OCI-LY1 (cell line): ENCODE measurements around the gene CHST11.

ENCODE experiments used
- H2AFZ ChIP-seq: fragments of 200-600 bp; sonication (generic), shearing (Covaris generic); 2 replicates; pipeline ENCODE4 v1.6.0; 2014; ENCODE audit warnings: antibody characterized with exemption, mild to moderate bottlenecking, low read length
- H3F3A ChIP-seq: fragments of 200-600 bp; sonication (generic), shearing (Covaris generic); 2 replicates; pipeline ENCODE4 v1.6.0; 2014; ENCODE audit warnings: mild to moderate bottlenecking, antibody characterized with exemption, low read length, moderate library complexity; ENCODE audit not compliant: insufficient read depth
- H3K27ac ChIP-seq: fragments of 200-600 bp; sonication (generic); 2 replicates; pipeline ENCODE4 v1.5.1; 2014; ENCODE audit warnings: low read length, mixed run types, mild to moderate bottlenecking, low read depth; ENCODE audit not compliant: poor library complexity, severe bottlenecking
- H3K27me3 ChIP-seq: fragments of 200-600 bp; sonication (generic); 2 replicates; pipeline ENCODE4 v1.6.0; 2014; ENCODE audit warnings: antibody characterized with exemption, mild to moderate bottlenecking, low read length, moderate library complexity; ENCODE audit not compliant: insufficient read depth
- H3K36me3 ChIP-seq: fragments of 200-600 bp; sonication (generic); 2 replicates; pipeline ENCODE4 v1.6.1; 2014; ENCODE audit warnings: mild to moderate bottlenecking, antibody characterized with exemption, low read length, moderate library complexity, mixed read lengths; ENCODE audit not compliant: insufficient read depth
- H3K4me1 ChIP-seq: fragments of 200-600 bp; sonication (generic); 2 replicates; pipeline ENCODE4 v1.5.1; 2014; ENCODE audit warnings: mild to moderate bottlenecking, low read length, moderate library complexity; ENCODE audit not compliant: insufficient read depth, severe bottlenecking
- H3K4me2 ChIP-seq: fragments of 200-600 bp; sonication (generic), shearing (Covaris generic); 2 replicates; pipeline ENCODE4 v1.6.1; 2014; ENCODE audit warnings: low read length
- H3K4me3 ChIP-seq: fragments of 200-600 bp; sonication (generic); 2 replicates; pipeline ENCODE4 v1.5.1; 2014; ENCODE audit warnings: low read length, low read depth, mild to moderate bottlenecking, mixed read lengths; ENCODE audit not compliant: poor library complexity, severe bottlenecking
- H3K79me2 ChIP-seq: fragments of 200-600 bp; shearing (Covaris generic); 2 replicates; pipeline ENCODE4 v1.6.1; 2016; ENCODE audit warnings: mixed run types, low read length, mixed read lengths; ENCODE audit not compliant: insufficient read depth
- H3K9ac ChIP-seq: fragments of 200-600 bp; sonication (generic), shearing (Covaris generic); 2 replicates; pipeline ENCODE4 v1.6.1; 2014; ENCODE audit warnings: mild to moderate bottlenecking, low read length, mixed read lengths
- H3K9me2 ChIP-seq: fragments of 200-600 bp; sonication (generic), shearing (Covaris generic); 2 replicates; pipeline ENCODE4 v1.6.1; 2014; ENCODE audit warnings: low read depth, mild to moderate bottlenecking, low read length, mixed read lengths
- H3K9me3 ChIP-seq: fragments of 200-600 bp; shearing (Covaris generic); 2 replicates; pipeline ENCODE4 v1.6.1; 2014; ENCODE audit warnings: low read length, mixed read lengths
- H4K20me1 ChIP-seq: fragments of 200-600 bp; sonication (generic), shearing (Covaris generic); 2 replicates; pipeline ENCODE4 v1.6.0; 2016; ENCODE audit warnings: mild to moderate bottlenecking, low read length; ENCODE audit not compliant: insufficient read depth
- CTCF ChIP-seq: fragments of 200-600 bp; sonication (generic), shearing (Covaris generic); IDR thresholded peaks from 2 replicates; pipeline ENCODE4 v1.5.1; 2017; ENCODE audit warnings: mild to moderate bottlenecking, antibody characterized with exemption, low read length, moderate library complexity, mixed read lengths
- EZH2 ChIP-seq: fragments of 200-600 bp; sonication (generic), shearing (Covaris generic); IDR thresholded peaks from 2 replicates; pipeline ENCODE4 v1.8.0; 2017; ENCODE audit warnings: borderline replicate concordance, mixed run types, mild to moderate bottlenecking, antibody characterized with exemption, low read length, moderate library complexity, mixed read lengths

Gene CHST11

GRCh38 chr12:104412681-104413080 lies 44.1 kb upstream of the CHST11 start:
- no peaks in the 10 kb centered on the region for H3F3A ChIP-seq
- H3K9me2 ChIP-seq, result no peaks in the 10 kb centered on the region
- H3K4me3 ChIP-seq, result no peak overlapping the region
- no peaks in the 10 kb centered on the region for H3K79me2 ChIP-seq
- no peaks in the 10 kb centered on the region for H4K20me1 ChIP-seq
- H3K27ac ChIP-seq, result no peak overlapping the region
- H3K4me2 ChIP-seq, result no peak overlapping the region
- H3K9ac ChIP-seq, result no peak overlapping the region
- peaks cover 9% of the 10 kb centered on the region for H3K4me1 ChIP-seq
- H3K9me3 ChIP-seq, result no peaks in the 10 kb centered on the region
- H3K36me3 ChIP-seq, result no peaks in the 10 kb centered on the region
- TF ChIP-seq CTCF (no peak), EZH2 (no peak)
- H2AFZ ChIP-seq, result no peak overlapping the region
- H3K27me3 ChIP-seq, result no peaks in the 10 kb centered on the region

GRCh38 chr12:104413330-104413729 lies 43.4 kb upstream of the CHST11 start:
- Histone ChIP-seq H3K9me2 (no peaks in the 10 kb centered on the region), H3K4me3 (no peak overlapping the region), H3K36me3 (no peaks in the 10 kb centered on the region), H4K20me1 (no peaks in the 10 kb centered on the region), H3K4me1 (peaks cover 9% of the 10 kb centered on the region), H3K9ac (no peak overlapping the region), H3K9me3 (no peaks in the 10 kb centered on the region), H3K4me2 (no peak overlapping the region), H3K27ac (no peak overlapping the region), H3K27me3 (no peaks in the 10 kb centered on the region), H3K79me2 (no peaks in the 10 kb centered on the region), H2AFZ (no peak overlapping the region), H3F3A (no peaks in the 10 kb centered on the region)
- TF ChIP-seq CTCF (no peak), EZH2 (no peak)

- Histone ChIP-seq H3K9ac (no peak overlapping the region), H3K4me1 (peaks cover 9% of the 10 kb centered on the region), H3K27ac (no peak overlapping the region), H3K4me2 (no peak overlapping the region), H3K79me2 (no peaks in the 10 kb centered on the region), H3K27me3 (no peaks in the 10 kb centered on the region), H3K36me3 (no peaks in the 10 kb centered on the region), H3K4me3 (no peak overlapping the region), H3K9me2 (no peaks in the 10 kb centered on the region), H2AFZ (no peak overlapping the region), H3K9me3 (no peaks in the 10 kb centered on the region), H4K20me1 (no peaks in the 10 kb centered on the region), H3F3A (no peaks in the 10 kb centered on the region)
- TF ChIP-seq EZH2 (no peak), CTCF (no peak)
These were observed 42.0 kb upstream of the CHST11 start for GRCh38 chr12:104414581-104415341.
